Epithelial cell of proximal tubule (primary cell): ENCODE results near the gene FRMPD1. TPM values are rescaled to one million over a fixed set of nuclear protein-coding genes. Genes with fewer than 3 reads are reported as not detected.

Experiments used
- DNase-seq: peaks from one replicate; pipeline ENCODE4 v3.0.0-alpha.2; 2011; ENCODE audit warnings: low read depth
- H3K4me3 ChIP-seq: 2 replicates; pipeline ENCODE4 v1.5.1; 2011; ENCODE audit warnings: low read depth, mild to moderate bottlenecking, low read length
- total RNA-seq: library from RNA; depleted of rRNA; stranded (reverse); fragments of >200 nt; gene quantifications from 2 replicates; pipeline ENCODE4 v1.2.3, GENCODE V29; 2015
- TF ChIP-seq, protein P1 (sequence below): conservative IDR thresholded peaks from 2 replicates; pipeline ENCODE4 v1.5.1; 2012; ENCODE audit warnings: low read depth, mild to moderate bottlenecking, low read length

The FRMPD1 gene
- total RNA-seq, 1 donor from 2014 or later, result under 0.01 TPM

DNA sequence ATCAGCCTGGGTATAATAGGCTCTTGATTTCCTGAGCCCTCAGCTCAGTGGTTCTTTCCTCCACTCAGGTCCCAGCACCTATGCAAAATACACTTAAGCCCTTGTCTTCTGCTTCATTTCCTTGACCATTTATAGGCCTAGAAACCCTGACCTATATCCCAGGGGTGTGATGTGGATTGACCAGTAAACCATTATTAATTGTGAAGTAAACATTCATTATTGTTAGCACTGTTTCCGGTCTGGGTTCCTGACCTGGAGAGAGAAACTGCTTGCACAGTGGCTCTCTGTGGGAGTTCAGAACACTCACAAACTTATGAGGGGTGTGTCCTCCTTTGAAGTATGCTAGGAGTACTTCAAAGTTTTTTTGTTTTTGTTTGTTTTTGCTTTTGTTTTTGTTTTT is 38.8 kb upstream of the FRMPD1 start:
- no peak overlapping the region for H3K4me3 ChIP-seq
- no peak for DNase-seq
- TF ChIP-seq, protein P1, sequence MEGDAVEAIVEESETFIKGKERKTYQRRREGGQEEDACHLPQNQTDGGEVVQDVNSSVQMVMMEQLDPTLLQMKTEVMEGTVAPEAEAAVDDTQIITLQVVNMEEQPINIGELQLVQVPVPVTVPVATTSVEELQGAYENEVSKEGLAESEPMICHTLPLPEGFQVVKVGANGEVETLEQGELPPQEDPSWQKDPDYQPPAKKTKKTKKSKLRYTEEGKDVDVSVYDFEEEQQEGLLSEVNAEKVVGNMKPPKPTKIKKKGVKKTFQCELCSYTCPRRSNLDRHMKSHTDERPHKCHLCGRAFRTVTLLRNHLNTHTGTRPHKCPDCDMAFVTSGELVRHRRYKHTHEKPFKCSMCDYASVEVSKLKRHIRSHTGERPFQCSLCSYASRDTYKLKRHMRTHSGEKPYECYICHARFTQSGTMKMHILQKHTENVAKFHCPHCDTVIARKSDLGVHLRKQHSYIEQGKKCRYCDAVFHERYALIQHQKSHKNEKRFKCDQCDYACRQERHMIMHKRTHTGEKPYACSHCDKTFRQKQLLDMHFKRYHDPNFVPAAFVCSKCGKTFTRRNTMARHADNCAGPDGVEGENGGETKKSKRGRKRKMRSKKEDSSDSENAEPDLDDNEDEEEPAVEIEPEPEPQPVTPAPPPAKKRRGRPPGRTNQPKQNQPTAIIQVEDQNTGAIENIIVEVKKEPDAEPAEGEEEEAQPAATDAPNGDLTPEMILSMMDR, result no peak

DNA sequence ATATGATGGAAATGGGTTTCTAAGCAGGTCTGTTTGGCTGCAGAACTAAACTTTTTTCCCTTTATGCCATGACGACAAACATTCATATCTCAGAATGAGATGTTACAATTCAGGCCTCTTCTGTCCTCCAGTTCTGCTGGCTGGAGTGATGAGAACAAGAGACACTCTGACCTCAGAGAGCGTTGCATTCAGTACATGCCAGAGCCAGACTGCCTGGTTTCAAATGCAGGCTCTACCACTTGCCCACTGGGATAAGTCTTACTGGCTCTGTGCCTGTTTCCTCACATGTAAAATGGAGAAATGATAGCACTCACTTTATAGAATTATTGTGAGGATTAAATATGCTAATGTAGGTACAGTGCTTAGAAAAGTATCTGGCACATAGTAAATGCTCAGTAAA is 33.6 kb upstream of the FRMPD1 start:
- TF ChIP-seq, protein P1, result no peak

DNA sequence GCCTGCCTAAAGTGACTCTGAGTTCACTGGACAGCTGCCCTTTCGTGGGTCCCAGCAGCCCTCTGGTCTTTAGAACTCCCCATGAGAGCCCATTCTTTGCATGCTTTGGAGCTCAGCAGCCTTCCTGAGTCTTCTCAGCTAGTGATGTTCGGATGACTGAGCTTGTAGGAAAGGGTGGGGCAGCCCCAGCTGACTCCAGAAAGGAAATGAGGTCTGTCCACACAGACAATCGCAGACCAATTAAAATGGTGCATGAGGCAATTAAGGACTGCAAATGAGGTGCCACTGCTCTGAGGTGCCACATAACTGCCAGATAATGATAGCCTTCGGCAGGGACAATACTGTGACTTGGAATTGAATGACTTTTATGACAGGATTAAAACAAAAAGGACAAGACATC is 32.9 kb upstream of the FRMPD1 start:
- TF ChIP-seq, protein P1, result no peak

More for the DNA sequence above, 33.6 kb upstream of the FRMPD1 start:
- no peak for DNase-seq
- H3K4me3 ChIP-seq, result no peak overlapping the region

DNA sequence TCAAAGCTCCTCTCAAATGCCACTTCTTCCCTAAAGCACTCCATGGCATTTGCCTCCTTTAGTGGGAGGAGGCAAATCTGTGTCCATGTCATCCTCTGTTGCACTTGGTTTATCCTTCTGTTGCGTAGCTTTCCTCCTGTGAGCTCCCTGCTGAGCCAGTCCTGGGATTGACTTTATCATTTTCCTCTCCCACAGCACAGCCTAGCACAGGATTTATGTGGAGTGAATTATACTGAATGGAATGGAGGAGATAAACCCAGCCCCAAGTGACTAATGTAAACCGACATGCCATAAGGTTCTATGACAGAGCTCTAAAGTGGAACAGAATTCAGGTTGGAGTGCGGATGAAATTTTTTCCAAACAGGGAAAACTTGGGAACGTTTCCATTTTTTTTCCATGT is 31.9 kb upstream of the FRMPD1 start:
- H3K4me3 ChIP-seq, result no peak overlapping the region
- no peak for DNase-seq
- TF ChIP-seq, protein P1, result no peak

More for the DNA sequence above, 32.9 kb upstream of the FRMPD1 start:
- no peak overlapping the region for H3K4me3 ChIP-seq
- no peak for DNase-seq

DNA sequence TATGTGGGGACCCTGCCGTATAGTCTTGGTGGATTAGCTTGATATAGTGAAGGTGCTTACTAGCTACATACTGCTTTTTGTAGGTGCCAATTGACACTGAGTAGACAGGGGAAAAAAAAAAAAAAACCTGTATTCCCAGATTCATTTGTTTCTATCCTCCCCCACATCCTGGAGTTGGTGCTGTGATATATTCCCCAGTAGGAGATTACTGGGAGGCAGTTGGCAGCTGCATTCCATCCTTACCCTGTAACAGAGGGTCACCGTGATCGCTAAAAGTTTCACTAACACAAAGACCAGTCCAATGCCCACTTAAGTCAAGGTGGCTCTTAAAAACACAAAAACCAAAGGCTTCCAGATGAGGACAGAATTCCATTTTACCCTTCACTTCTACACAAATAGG is 30.9 kb upstream of the FRMPD1 start:
- TF ChIP-seq, protein P1, result no peak
- DNase-seq, result no peak
- no peak overlapping the region for H3K4me3 ChIP-seq

DNA sequence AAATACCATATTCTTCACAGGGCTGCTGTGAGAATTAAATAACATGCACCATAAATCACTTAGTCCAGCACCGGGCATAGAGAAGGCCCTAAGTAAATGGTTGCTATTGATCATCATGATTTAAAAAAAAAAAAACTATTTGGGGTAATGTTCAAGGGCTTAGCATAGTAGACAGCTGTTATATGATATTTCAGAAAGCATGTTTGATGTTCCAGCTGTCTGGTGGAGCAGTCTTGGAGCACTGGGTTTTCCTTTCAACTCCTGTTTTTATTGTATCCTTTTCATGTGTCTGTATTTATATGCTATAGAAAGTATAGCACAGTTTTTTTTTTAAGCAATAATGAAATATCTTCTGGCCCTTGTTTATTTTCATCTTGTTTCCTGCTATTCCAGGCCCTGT is 30.4 kb upstream of the FRMPD1 start:
- TF ChIP-seq, protein P1, result no peak
- no peak for DNase-seq
- no peak overlapping the region for H3K4me3 ChIP-seq

DNA sequence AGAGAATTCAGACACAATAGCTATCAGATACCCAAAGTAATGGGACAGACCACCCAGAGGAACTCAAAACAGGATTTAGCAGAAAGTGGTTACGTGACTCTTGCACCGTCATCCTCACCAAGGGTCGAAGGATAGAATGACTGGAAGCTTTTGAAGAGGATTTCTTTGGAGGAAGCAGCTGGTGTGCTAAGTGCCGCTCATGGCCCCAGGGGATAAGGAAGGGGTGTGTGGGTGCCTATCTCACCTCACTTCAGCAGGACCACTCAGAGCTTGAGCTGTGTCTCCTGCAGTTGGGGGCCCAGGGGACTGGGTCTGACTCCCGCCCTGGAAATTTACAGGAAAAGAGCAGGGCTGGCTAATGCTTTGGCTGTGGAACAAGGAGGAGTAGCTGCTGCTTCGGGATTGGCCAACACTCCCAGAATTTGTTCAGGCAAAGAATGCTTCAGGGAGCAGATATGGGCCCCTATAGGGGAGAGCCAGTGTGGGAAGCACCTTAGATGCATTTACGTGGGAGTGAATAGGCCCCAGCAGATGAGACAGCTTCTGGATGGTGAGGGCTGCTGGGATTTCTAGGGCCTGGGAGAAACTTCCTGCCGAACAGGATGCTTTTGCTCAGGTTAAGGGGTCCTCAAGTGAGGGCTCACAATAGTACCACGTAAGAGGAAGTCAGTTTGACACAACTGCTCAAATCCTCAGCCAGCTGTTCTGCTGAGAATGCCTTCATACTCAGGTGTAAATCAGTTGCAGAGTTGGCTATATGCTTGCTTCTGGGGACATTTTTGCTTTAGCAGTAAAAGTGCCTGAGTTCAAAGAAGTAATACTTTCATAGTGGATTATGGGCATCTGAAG is 29.3 kb upstream of the FRMPD1 start:
- TF ChIP-seq, protein P1, result no peak
- DNase-seq, result no peak
- no peak overlapping the region for H3K4me3 ChIP-seq
